Endothelial cell of umbilical vein (primary cell): ENCODE results near the gene H2AZ2. TPM values are rescaled to one million over a fixed set of nuclear protein-coding genes. Genes with fewer than 3 reads are reported as not detected.

Source experiments
- BruUV-seq: library from RNA; stranded (reverse); fragments of 400-500 nt; replicated peaks from 2 replicates; lab custom pipeline; 2021; lab: Mats Ljungman, UMichigan
- CTCF ChIA-PET: fragments of 300-600, 350-600 bp; sonication (Branson Sonifier 250); formaldehyde crosslinking; loops from one replicate; lab custom pipeline; 2021; ENCODE audit warnings: antibody characterized with exemption, inconsistent platforms; lab: Charles Lee
- POLR2A ChIA-PET: fragments of 300-600, 350-600 bp; sonication (Branson Sonifier 250); formaldehyde crosslinking; loops from one replicate; lab custom pipeline; 2021; ENCODE audit warnings: antibody characterized with exemption, inconsistent platforms; lab: Charles Lee
- DNase-seq: peaks from one replicate; pipeline ENCODE4 v3.0.0-alpha.2; 2011; ENCODE audit warnings: low read depth, low spot score
- FAIRE-seq: peaks from 2 replicates; lab custom pipeline; 2011; peaks lifted over from hg19 to GRCh38; lab: Jason Lieb, UNC
- H2AFZ ChIP-seq: 2 replicates; pipeline ENCODE4 v1.6.0; 2012; ENCODE audit warnings: low read depth, low read length, control low read depth, inconsistent platforms
- H3K27ac ChIP-seq: 2 replicates; pipeline ENCODE4 v1.5.1; 2011; ENCODE audit warnings: low read depth, mild to moderate bottlenecking, control low read depth, low read length, moderate library complexity; ENCODE audit not compliant: insufficient read depth
- H3K27me3 ChIP-seq, 2 experiments: 2 replicates each; pipeline versions ENCODE4 v1.6.0 to v1.6.1; 2011; ENCODE audit warnings: low read length in 2 of 2, mixed read lengths in 1 of 2; ENCODE audit not compliant: control insufficient read depth in 2 of 2, insufficient read depth in 2 of 2
- H3K36me3 ChIP-seq, 2 experiments: 2 replicates in 1 of 2; 3 replicates in 1 of 2; pipeline ENCODE4 v1.5.1; 2011; ENCODE audit warnings: low read length in 2 of 2, mild to moderate bottlenecking in 1 of 2, moderate library complexity in 1 of 2; ENCODE audit not compliant: control insufficient read depth in 2 of 2, insufficient read depth in 2 of 2; ENCODE audit errors: extremely low read depth in 1 of 2
- H3K4me1 ChIP-seq: 3 replicates; pipeline ENCODE4 v1.5.1; 2011; ENCODE audit warnings: mild to moderate bottlenecking, low read length; ENCODE audit not compliant: control insufficient read depth, insufficient read depth; ENCODE audit errors: extremely low read depth
- H3K4me2 ChIP-seq: 2 replicates; pipeline ENCODE4 v1.6.1; 2011; ENCODE audit warnings: low read length, control low read depth, mixed read lengths; ENCODE audit not compliant: insufficient read depth
- H3K4me3 ChIP-seq, 3 experiments: fragments of 200-600 bp in 1 of 3; sonication (generic), shearing (Covaris generic) in 1 of 3; replicated peaks in 1 of 3; 2 replicates each; pipeline ENCODE4 v1.5.1; 2011 to 2016; ENCODE audit warnings: control low read depth in 3 of 3, low read length in 3 of 3, mild to moderate bottlenecking in 2 of 3, inconsistent platforms in 1 of 3, low read depth in 1 of 3, moderate library complexity in 1 of 3; ENCODE audit not compliant: insufficient read depth in 1 of 3
- H3K79me2 ChIP-seq: 2 replicates; pipeline ENCODE4 v1.6.0; 2012; ENCODE audit warnings: low read length, inconsistent platforms; ENCODE audit not compliant: control insufficient read depth, insufficient read depth
- H3K9ac ChIP-seq: replicated peaks from 2 replicates; pipeline ENCODE3; 2011; ENCODE audit warnings: low read length, control low read depth; ENCODE audit not compliant: insufficient read depth; ENCODE audit errors: extremely low read depth
- H3K9me1 ChIP-seq: replicated peaks from 3 replicates; pipeline ENCODE4 v1.6.0; 2011; ENCODE audit warnings: mild to moderate bottlenecking, low read length; ENCODE audit not compliant: control insufficient read depth, insufficient read depth; ENCODE audit errors: extremely low read depth
- H3K9me3 ChIP-seq: replicated peaks from 2 replicates; pipeline ENCODE4 v1.5.1; 2012; ENCODE audit warnings: low read length, inconsistent platforms; ENCODE audit not compliant: control insufficient read depth, insufficient read depth
- H4K20me1 ChIP-seq: replicated peaks from 2 replicates; pipeline ENCODE3; 2011; ENCODE audit warnings: mild to moderate bottlenecking, low read length; ENCODE audit not compliant: control insufficient read depth, insufficient read depth; ENCODE audit errors: extremely low read depth
- EZH2 ChIP-seq: IDR thresholded peaks from 2 replicates; pipeline ENCODE4 v1.6.1; 2012; ENCODE audit warnings: borderline replicate concordance, low read depth, mild to moderate bottlenecking, moderate library complexity, low read length, inconsistent platforms; ENCODE audit not compliant: severe bottlenecking
- FOS ChIP-seq: IDR thresholded peaks from 2 replicates; pipeline ENCODE4 v1.6.1; 2011; ENCODE audit warnings: mild to moderate bottlenecking, low read length, moderate library complexity, borderline replicate concordance; ENCODE audit not compliant: insufficient read depth
- GATA2 ChIP-seq: IDR thresholded peaks from 2 replicates; pipeline ENCODE4 v1.7.0; 2011; ENCODE audit warnings: low read depth, mild to moderate bottlenecking, moderate library complexity, mixed read lengths, low read length; ENCODE audit not compliant: insufficient read length, insufficient read depth
- JUN ChIP-seq: IDR thresholded peaks from 2 replicates; pipeline ENCODE4 v1.6.1; 2011; ENCODE audit warnings: borderline replicate concordance, low read depth; ENCODE audit not compliant: insufficient read length, insufficient read depth
- MYC ChIP-seq: IDR thresholded peaks from one replicate; pipeline ENCODE4 v1.6.1; 2011; ENCODE audit warnings: mild to moderate bottlenecking, low read depth, low read length
- POLR2A ChIP-seq: IDR thresholded peaks from 2 replicates; pipeline ENCODE4 v1.6.1; 2012; ENCODE audit warnings: low read depth, mild to moderate bottlenecking, control low read depth, low read length
- POLR2AphosphoS5 ChIP-seq: IDR thresholded peaks from 2 replicates; pipeline ENCODE4 v1.6.1; 2012; ENCODE audit warnings: low read depth, mild to moderate bottlenecking, control low read depth, low read length, moderate library complexity; ENCODE audit not compliant: insufficient read depth
- dilution Hi-C: fragments of 300-500 bp; cut with MboI; formaldehyde crosslinking; loops from one replicate; pipeline ENCODE4 v1.15.0; 2019; ENCODE audit warnings: low sequenced_read_pairs; ENCODE audit not compliant: extremely low pct_ligation_motif_present
- intact Hi-C: fragments of 100-400 bp; cut with micrococcal nuclease; formaldehyde crosslinking; loops from one replicate; pipeline ENCODE4 v1.10.0; 2022
- polyA plus RNA-seq, 4 experiments: library from polyadenylated mRNA; depleted of rRNA in 3 of 4; stranded (reverse) in 3 of 4; unstranded in 1 of 4; fragments of >200 nt; gene quantifications; 2 replicates each; pipeline versions ENCODE4 v1.2.1 to v1.2.3, GENCODE V29; 2011 to 2012; ENCODE audit warnings: missing spikeins in 1 of 4
- total RNA-seq: library from RNA; stranded (reverse); gene quantifications from 2 replicates; pipeline ENCODE4 v1.2.3, GENCODE V29; 2021
- TF ChIP-seq, protein P1 (sequence below), 2 donors: IDR thresholded peaks; 1 replicate in 1 of 2; 2 replicates in 1 of 2; pipeline ENCODE4 v1.5.1; 2011; ENCODE audit warnings: low read length in 2 of 2, mild to moderate bottlenecking in 2 of 2, moderate library complexity in 2 of 2, control low read depth in 1 of 2, inconsistent platforms in 1 of 2, low read depth in 1 of 2; ENCODE audit not compliant: insufficient read depth in 1 of 2; ENCODE audit errors: extremely low read depth in 1 of 2
- TF ChIP-seq, protein P2 (sequence below): IDR thresholded peaks from 2 replicates; pipeline ENCODE4 v1.6.1; 2011; ENCODE audit not compliant: insufficient read depth, insufficient read length

The H2AZ2 gene
- total and polyA plus RNA-seq, 2 donors (not counting 3 experiments of a cell fraction or from before 2014, with no cell fraction given), result 225 to 232 TPM

DNA sequence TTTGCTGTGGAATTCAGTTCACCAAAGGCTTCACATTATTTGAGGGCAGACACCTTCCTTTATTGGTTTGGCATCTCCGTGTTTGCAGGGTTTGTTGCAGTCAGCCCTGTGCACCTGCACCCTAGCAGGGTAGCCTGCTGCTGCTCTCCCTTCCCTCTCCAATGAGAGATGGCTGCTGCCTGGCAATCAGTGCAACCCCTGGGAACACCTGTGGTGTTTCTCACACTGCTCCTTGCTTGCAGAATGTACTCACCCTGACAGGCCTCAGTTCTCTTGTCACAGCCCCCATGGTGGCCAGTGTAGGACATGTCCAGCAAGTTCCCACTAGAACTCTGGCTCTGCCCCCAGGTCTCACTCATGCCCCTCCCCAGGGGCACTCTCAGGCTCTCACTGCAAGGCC is 63.5 kb downstream of the H2AZ2 start:
- H3K79me2 ChIP-seq, result no peaks in the 10 kb centered on the region
- H2AFZ ChIP-seq, result no peak overlapping the region
- no peaks in the 10 kb centered on the region for H3K27me3 ChIP-seq
- dilution Hi-C loops, result no loop called here
- no peaks in the 10 kb centered on the region for H3K9me1 ChIP-seq
- no peaks in the 10 kb centered on the region for H3K4me1 ChIP-seq
- no peaks in the 10 kb centered on the region for H3K9me3 ChIP-seq
- H3K4me3 ChIP-seq, result no peak overlapping the region
- H3K4me2 ChIP-seq, result no peak overlapping the region
- POLR2A ChIA-PET, result no interaction called here
- no peak overlapping the region for H3K27ac ChIP-seq
- no TSS peak for BruUV-seq
- intact Hi-C loops, result no loop called here
- H4K20me1 ChIP-seq, result no peaks in the 10 kb centered on the region
- CTCF ChIA-PET, result interaction anchor here (0.6 kb wide), 1 partner anchor 20 kb away, joined by 3 read pairs; no protein-coding TSS in a partner anchor
- no peak overlapping the region for H3K9ac ChIP-seq
- no peaks in the 10 kb centered on the region for H3K36me3 ChIP-seq
- TF ChIP-seq MYC (no peak), POLR2AphosphoS5 (no peak), FOS (no peak), GATA2 (no peak), JUN (no peak), EZH2 (no peak), POLR2A (no peak)
- TF ChIP-seq, protein P1, sequence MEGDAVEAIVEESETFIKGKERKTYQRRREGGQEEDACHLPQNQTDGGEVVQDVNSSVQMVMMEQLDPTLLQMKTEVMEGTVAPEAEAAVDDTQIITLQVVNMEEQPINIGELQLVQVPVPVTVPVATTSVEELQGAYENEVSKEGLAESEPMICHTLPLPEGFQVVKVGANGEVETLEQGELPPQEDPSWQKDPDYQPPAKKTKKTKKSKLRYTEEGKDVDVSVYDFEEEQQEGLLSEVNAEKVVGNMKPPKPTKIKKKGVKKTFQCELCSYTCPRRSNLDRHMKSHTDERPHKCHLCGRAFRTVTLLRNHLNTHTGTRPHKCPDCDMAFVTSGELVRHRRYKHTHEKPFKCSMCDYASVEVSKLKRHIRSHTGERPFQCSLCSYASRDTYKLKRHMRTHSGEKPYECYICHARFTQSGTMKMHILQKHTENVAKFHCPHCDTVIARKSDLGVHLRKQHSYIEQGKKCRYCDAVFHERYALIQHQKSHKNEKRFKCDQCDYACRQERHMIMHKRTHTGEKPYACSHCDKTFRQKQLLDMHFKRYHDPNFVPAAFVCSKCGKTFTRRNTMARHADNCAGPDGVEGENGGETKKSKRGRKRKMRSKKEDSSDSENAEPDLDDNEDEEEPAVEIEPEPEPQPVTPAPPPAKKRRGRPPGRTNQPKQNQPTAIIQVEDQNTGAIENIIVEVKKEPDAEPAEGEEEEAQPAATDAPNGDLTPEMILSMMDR (IDR thresholded peaks at IDR 0.05; ENCODE audit: extremely low read depth in 1 of 2, insufficient read depth in 1 of 2, low read depth in 1 of 2, low read length in 2 of 2), result no peak
- TF ChIP-seq, protein P2, sequence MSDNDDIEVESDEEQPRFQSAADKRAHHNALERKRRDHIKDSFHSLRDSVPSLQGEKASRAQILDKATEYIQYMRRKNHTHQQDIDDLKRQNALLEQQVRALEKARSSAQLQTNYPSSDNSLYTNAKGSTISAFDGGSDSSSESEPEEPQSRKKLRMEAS, result no peak
- DNase-seq, result no peak
- no peak for FAIRE-seq
